ENCODE data around the gene USP9X. TPM values are rescaled to one million over a fixed set of nuclear protein-coding genes. Genes with fewer than 3 reads are reported as not detected.

USP9X gene
- total RNA-seq, 4 donors from 2014 or later: 57.2 to 85.9 (median 65.2) TPM

DNA sequence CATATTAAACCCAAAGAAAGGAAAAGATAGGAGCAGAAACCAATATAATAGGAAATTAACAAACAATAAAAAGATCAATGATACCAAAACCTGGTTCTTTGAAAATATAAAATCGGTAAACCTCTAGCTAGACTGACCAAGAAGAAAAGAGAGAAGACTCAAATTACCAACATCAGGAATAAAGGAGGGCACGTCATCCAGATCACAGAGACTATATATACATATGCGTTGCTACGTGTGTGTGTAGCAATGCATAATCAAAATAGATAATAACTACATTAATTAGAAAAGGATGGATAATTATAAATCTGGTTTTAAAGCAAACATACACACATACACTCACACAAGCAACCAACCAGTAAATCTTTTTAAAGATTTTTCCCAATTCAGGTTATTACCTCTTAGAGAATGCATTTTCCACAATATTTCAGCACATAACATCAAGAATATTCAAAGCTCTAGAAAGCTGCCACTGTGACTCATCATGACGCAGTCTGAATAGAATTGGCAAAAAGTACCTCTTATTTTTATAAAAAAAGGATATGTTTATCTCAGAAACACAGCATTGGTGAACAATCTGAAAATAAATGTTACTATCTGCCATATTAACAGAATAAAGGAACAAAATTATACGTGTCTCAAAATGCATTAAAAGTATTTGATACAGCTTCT lies 41.4 kb upstream of the USP9X start:
- no peaks in the 10 kb centered on the region for H3K4me1 ChIP-seq
- H3K9me3 ChIP-seq: no peaks in the 10 kb centered on the region
- no peaks in the 10 kb centered on the region for H3K36me3 ChIP-seq
- no peak overlapping the region for H3K4me3 ChIP-seq
- DNase-seq (ENCODE audit: low spot score in 2 of 2): no peak
- no peak for TF ChIP-seq EP300 (IDR thresholded peaks at IDR 0.05)
- TF ChIP-seq POLR2A (IDR thresholded peaks at IDR 0.05): no peak
- no peak for TF ChIP-seq POLR2AphosphoS5 (IDR thresholded peaks at IDR 0.05)
- TF ChIP-seq CTCF (IDR thresholded peaks at IDR 0.05): no peak
- WGBS: 83% methylated on average over 6 of the region's 6 CpGs
- H3K27me3 ChIP-seq: no peaks in the 10 kb centered on the region
- H3K27ac ChIP-seq: no peak overlapping the region

DNA sequence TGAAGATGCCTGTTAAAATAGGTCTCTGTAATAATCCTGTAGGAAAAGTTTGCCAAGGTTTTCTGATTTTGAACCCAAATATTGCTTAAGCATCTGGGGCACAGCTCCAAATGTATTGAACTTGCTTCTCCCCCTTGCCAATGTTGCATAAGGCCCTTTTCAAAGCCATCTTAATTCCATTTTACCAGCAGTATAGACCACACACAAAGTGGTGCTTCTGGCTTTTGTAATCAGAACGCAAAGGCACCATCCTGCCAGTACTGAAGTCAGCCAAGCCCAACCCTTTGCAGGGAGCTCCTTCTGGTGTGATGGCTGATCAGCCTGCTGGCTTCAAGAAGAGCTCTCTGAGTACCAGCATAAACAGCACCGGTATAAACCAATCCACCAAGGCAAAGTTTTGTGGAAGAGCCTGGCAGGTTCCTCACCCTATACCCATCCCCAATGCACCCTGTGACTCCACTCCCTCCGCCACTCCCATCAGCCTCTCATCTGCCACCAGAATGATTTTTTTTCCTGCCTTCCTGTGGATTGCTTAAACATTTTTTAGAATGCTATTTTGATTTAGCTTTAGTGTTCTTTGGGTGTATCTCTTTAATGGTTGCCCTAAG lies 39.2 kb upstream of the USP9X start:
- no peak for DNase-seq (ENCODE audit: low spot score in 2 of 2)
- no peak for TF ChIP-seq POLR2AphosphoS5 (IDR thresholded peaks at IDR 0.05)
- TF ChIP-seq EP300 (IDR thresholded peaks at IDR 0.05): no peak
- no peak for TF ChIP-seq POLR2A (IDR thresholded peaks at IDR 0.05)
- no peak for TF ChIP-seq CTCF (IDR thresholded peaks at IDR 0.05)
- no peaks in the 10 kb centered on the region for H3K36me3 ChIP-seq
- H3K4me3 ChIP-seq: no peak overlapping the region
- no peaks in the 10 kb centered on the region for H3K9me3 ChIP-seq
- no peaks in the 10 kb centered on the region for H3K4me1 ChIP-seq
- WGBS: 33% methylated on average over 3 of the region's 3 CpGs
- no peaks in the 10 kb centered on the region for H3K27me3 ChIP-seq
- H3K27ac ChIP-seq: no peak overlapping the region

DNA sequence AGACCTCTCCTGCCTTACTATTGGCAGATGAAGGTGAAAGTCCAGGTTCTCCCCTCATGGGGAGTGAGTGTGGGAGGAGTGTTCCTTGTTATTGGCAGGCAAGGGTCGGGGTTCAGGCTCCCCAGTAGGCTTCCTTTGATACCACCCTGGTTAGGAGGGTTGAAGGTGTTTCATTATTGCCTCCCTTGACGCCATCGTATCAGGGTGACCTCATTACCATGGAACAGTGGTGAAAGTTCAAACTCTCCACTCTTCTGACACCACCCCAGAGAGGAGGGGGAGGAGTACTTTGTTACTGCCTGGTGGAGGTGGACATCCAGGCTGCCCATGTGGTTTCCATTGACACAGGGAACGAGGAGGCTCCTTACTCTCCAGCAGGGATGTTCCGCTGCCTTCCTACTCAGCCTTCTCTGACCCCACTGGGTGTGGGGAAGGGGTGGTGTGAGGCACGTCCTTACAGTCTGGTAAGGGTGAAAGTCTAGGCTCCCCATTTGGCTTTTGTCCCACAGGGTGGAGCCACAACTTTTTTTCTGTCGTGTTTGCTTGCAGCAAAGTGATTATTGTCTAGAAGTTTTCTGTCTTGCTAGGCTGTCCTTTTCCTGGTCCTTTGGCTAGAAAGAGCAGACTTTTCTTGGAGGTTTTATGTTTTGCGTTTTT lies 37.2 kb upstream of the USP9X start:
- no peak for DNase-seq (ENCODE audit: low spot score in 2 of 2)
- TF ChIP-seq POLR2A (IDR thresholded peaks at IDR 0.05) (no peak), POLR2AphosphoS5 (IDR thresholded peaks at IDR 0.05) (no peak), EP300 (IDR thresholded peaks at IDR 0.05) (no peak), CTCF (IDR thresholded peaks at IDR 0.05) (no peak)
- 81% methylated on average over 7 of the region's 8 CpGs for WGBS
- H3K27ac ChIP-seq: no peak overlapping the region
- no peaks in the 10 kb centered on the region for H3K27me3 ChIP-seq
- no peaks in the 10 kb centered on the region for H3K4me1 ChIP-seq
- H3K36me3 ChIP-seq: no peaks in the 10 kb centered on the region
- H3K9me3 ChIP-seq: no peaks in the 10 kb centered on the region
- no peak overlapping the region for H3K4me3 ChIP-seq

DNA sequence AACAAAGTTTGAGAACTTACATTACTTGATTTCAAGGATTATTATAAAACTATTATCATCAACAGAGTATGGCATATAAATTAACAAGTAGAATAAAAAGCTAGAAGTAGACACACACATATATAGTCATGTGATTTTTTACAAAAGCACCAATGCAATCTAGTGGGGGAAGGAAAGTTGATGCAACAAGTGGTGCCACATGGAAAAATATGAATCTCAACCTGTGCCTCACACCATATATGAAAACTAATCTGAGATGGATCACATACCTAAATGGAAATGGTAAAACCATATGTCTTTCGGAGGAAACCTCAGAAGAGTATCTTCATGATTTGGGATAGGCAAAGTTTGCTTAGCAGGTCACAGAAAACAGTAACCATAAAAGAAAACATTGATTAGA lies 34.9 kb upstream of the USP9X start:
- Histone ChIP-seq H3K9me3 (no peaks in the 10 kb centered on the region), H3K36me3 (no peaks in the 10 kb centered on the region), H3K27ac (no peak overlapping the region), H3K27me3 (no peaks in the 10 kb centered on the region), H3K4me1 (no peaks in the 10 kb centered on the region), H3K4me3 (no peak overlapping the region)
- DNase-seq (ENCODE audit: low spot score in 2 of 2): no peak
- WGBS: 93% methylated on average over 1 of the region's 1 CpG
- TF ChIP-seq CTCF (IDR thresholded peaks at IDR 0.05) (no peak), POLR2A (IDR thresholded peaks at IDR 0.05) (no peak), POLR2AphosphoS5 (IDR thresholded peaks at IDR 0.05) (no peak), EP300 (IDR thresholded peaks at IDR 0.05) (no peak)

GRCh38 chrX:41051288-41051687 lies 34.0 kb upstream of the USP9X start:
- no peak for TF ChIP-seq POLR2AphosphoS5 (IDR thresholded peaks at IDR 0.05)
- no peak for TF ChIP-seq EP300 (IDR thresholded peaks at IDR 0.05)
- no peak for TF ChIP-seq CTCF (IDR thresholded peaks at IDR 0.05)
- no peak for TF ChIP-seq POLR2A (IDR thresholded peaks at IDR 0.05)
- DNase-seq (ENCODE audit: low spot score in 2 of 2): no peak
- WGBS: 90% methylated on average over 1 of the region's 1 CpG

More at GRCh38 chrX:41051288-41051687, 34.0 kb upstream of the USP9X start:
- no peaks in the 10 kb centered on the region for H3K36me3 ChIP-seq
- H3K4me3 ChIP-seq: no peak overlapping the region
- no peaks in the 10 kb centered on the region for H3K9me3 ChIP-seq
- no peaks in the 10 kb centered on the region for H3K4me1 ChIP-seq
- no peaks in the 10 kb centered on the region for H3K27me3 ChIP-seq
- H3K27ac ChIP-seq: no peak overlapping the region

Data from suprapubic skin (tissue), 4 donors.